IMR-90 (cell line): Measurements from ENCODE around the gene GBP3.

ENCODE experiments used
- BHLHE40 ChIP-seq: fragments of 150-350 bp; IDR thresholded peaks from 2 replicates; pipeline ENCODE4 v1.6.1; 2016; ENCODE audit warnings: mild to moderate bottlenecking, low read depth, low read length
- CEBPB ChIP-seq: IDR thresholded peaks from 2 replicates; pipeline ENCODE4 v1.6.1; 2012; ENCODE audit warnings: low read depth, low read length, improper control_type of control experiment
- MAFK ChIP-seq: IDR thresholded peaks from 2 replicates; pipeline ENCODE4 v1.6.1; 2012; ENCODE audit warnings: low read depth, low read length, improper control_type of control experiment
- MAZ ChIP-seq: IDR thresholded peaks from 2 replicates; pipeline ENCODE4 v1.6.1; 2012; ENCODE audit warnings: low read depth, mild to moderate bottlenecking, low read length, improper control_type of control experiment, moderate library complexity, borderline replicate concordance
- MXI1 ChIP-seq: IDR thresholded peaks from 2 replicates; pipeline ENCODE4 v1.6.1; 2012; ENCODE audit warnings: low read depth, mild to moderate bottlenecking, low read length, moderate library complexity, borderline replicate concordance
- NFE2L2 ChIP-seq: fragments of 150-350 bp; IDR thresholded peaks from 2 replicates; pipeline ENCODE4 v1.6.1; 2016; ENCODE audit warnings: low read depth, mild to moderate bottlenecking, low read length
- POLR2A ChIP-seq: IDR thresholded peaks from 2 replicates; pipeline ENCODE4 v1.6.1; 2012; ENCODE audit warnings: mild to moderate bottlenecking, low read depth, low read length
- RAD21 ChIP-seq: IDR thresholded peaks from 2 replicates; pipeline ENCODE4 v1.6.1; 2012; ENCODE audit warnings: low read length, improper control_type of control experiment
- RCOR1 ChIP-seq: IDR thresholded peaks from 2 replicates; pipeline ENCODE4 v1.6.1; 2012; ENCODE audit warnings: mild to moderate bottlenecking, low read length, improper control_type of control experiment; ENCODE audit not compliant: insufficient replicate concordance
- RFX5 ChIP-seq: IDR thresholded peaks from 2 replicates; pipeline ENCODE4 v1.8.0; 2012; ENCODE audit warnings: low read depth, mild to moderate bottlenecking, low read length, moderate library complexity
- SMC3 ChIP-seq: fragments of 150-350 bp; IDR thresholded peaks from 2 replicates; pipeline ENCODE4 v1.6.1; 2016; ENCODE audit warnings: low read depth, mild to moderate bottlenecking, antibody characterized with exemption, low read length, moderate library complexity
- TF ChIP-seq, protein P1 (sequence below): conservative IDR thresholded peaks from 2 replicates; pipeline ENCODE4 v1.5.1; 2012; ENCODE audit warnings: mild to moderate bottlenecking, low read depth, low read length, improper control_type of control experiment
- TF ChIP-seq, protein P2 (sequence below): fragments of 150-350 bp; IDR thresholded peaks from 2 replicates; pipeline ENCODE4 v1.6.1; 2017; ENCODE audit warnings: mild to moderate bottlenecking, antibody characterized with exemption, low read length, low read depth

DNA sequence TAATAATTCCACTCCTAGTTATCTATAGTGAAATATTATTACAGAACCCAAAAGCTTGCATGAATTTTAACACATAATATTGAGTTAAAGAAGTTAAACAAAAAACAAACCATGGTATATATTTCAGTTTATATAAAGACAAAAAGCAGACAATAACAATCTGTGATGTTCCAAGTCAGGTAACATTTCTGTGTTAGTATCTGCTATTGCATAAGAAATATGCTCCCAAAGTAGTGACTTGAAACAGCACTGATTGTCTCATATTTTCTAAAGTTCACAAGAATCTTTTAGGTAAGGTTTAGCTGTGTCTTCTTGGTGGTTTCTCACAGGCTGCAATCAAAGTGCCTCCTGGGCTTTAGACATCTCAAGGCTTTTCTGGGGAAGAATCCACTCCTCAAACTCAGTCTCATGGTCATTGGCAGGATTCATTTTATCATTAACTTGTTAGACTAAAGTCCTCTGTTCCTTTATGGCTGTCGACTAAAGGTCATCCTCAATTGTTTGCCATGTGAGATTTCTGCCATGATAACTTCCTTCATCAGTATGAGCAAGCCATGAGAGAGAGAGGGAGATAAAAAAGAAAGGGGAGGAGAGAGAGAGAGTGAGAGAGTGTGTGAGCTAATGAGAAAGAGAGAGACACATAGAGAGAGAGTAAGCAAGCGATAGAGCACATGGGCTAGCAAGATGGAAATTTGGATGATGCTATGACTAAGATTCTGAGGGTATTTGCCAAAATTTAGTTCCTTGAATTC is 22.5 kb upstream of the GBP3 start:
- TF ChIP-seq, protein P1, sequence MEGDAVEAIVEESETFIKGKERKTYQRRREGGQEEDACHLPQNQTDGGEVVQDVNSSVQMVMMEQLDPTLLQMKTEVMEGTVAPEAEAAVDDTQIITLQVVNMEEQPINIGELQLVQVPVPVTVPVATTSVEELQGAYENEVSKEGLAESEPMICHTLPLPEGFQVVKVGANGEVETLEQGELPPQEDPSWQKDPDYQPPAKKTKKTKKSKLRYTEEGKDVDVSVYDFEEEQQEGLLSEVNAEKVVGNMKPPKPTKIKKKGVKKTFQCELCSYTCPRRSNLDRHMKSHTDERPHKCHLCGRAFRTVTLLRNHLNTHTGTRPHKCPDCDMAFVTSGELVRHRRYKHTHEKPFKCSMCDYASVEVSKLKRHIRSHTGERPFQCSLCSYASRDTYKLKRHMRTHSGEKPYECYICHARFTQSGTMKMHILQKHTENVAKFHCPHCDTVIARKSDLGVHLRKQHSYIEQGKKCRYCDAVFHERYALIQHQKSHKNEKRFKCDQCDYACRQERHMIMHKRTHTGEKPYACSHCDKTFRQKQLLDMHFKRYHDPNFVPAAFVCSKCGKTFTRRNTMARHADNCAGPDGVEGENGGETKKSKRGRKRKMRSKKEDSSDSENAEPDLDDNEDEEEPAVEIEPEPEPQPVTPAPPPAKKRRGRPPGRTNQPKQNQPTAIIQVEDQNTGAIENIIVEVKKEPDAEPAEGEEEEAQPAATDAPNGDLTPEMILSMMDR = no peak
- no peak for TF ChIP-seq CEBPB
- TF ChIP-seq POLR2A = no peak
- no peak for TF ChIP-seq MAFK
- no peak for TF ChIP-seq SMC3
- TF ChIP-seq MAZ = no peak
- no peak for TF ChIP-seq BHLHE40
- TF ChIP-seq RAD21 = no peak
- TF ChIP-seq, protein P2, sequence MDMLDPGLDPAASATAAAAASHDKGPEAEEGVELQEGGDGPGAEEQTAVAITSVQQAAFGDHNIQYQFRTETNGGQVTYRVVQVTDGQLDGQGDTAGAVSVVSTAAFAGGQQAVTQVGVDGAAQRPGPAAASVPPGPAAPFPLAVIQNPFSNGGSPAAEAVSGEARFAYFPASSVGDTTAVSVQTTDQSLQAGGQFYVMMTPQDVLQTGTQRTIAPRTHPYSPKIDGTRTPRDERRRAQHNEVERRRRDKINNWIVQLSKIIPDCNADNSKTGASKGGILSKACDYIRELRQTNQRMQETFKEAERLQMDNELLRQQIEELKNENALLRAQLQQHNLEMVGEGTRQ = no peak
- no peak for TF ChIP-seq RCOR1
- TF ChIP-seq NFE2L2 = no peak
- no peak for TF ChIP-seq RFX5
- no peak for TF ChIP-seq MXI1
